H1 (cell line): ENCODE results near the gene CLIC3. TPM values are rescaled to one million over a fixed set of nuclear protein-coding genes. Genes with fewer than 3 reads are reported as not detected.

Experiments
- KDM4A ChIP-seq: IDR thresholded peaks from one replicate; pipeline ENCODE4 v1.7.1; 2012; ENCODE audit warnings: low read depth, mild to moderate bottlenecking, moderate library complexity, low read length, inconsistent platforms; ENCODE audit not compliant: severe bottlenecking
- ZNF274 ChIP-seq: IDR thresholded peaks from 2 replicates; pipeline ENCODE4 v1.7.0; 2012; ENCODE audit warnings: low read length, borderline replicate concordance; ENCODE audit errors: extremely low read depth
- polyA plus RNA-seq, 7 experiments: library from polyadenylated mRNA; depleted of rRNA in 3 of 7; stranded (reverse) in 5 of 7; unstranded in 2 of 7; fragments of >200 nt in 5 of 7; fragments of 200-250 nt in 2 of 7; gene quantifications; 1 replicate in 5 of 7; 2 replicates in 1 of 7; 4 replicates in 1 of 7; pipeline versions ENCODE4 v1.2.1 to v1.2.3, GENCODE V29; 2011 to 2013; ENCODE audit warnings: missing spikeins in 2 of 7, mixed read lengths in 2 of 7
- total RNA-seq: library from RNA; stranded (reverse); fragmentation: NEBNext Ultra II Directional; extraction: Animal tissue kit (Norgen Biotek cat#: 25700); gene quantifications from 2 replicates; pipeline ENCODE4 v1.2.1, GENCODE V29; 2021

Gene CLIC3
- total and polyA plus RNA-seq, 2 of the 8 experiments (the other 6 are each of a cell fraction or from before 2014, with no cell fraction given): 0.12 TPM; not detected in 1

DNA sequence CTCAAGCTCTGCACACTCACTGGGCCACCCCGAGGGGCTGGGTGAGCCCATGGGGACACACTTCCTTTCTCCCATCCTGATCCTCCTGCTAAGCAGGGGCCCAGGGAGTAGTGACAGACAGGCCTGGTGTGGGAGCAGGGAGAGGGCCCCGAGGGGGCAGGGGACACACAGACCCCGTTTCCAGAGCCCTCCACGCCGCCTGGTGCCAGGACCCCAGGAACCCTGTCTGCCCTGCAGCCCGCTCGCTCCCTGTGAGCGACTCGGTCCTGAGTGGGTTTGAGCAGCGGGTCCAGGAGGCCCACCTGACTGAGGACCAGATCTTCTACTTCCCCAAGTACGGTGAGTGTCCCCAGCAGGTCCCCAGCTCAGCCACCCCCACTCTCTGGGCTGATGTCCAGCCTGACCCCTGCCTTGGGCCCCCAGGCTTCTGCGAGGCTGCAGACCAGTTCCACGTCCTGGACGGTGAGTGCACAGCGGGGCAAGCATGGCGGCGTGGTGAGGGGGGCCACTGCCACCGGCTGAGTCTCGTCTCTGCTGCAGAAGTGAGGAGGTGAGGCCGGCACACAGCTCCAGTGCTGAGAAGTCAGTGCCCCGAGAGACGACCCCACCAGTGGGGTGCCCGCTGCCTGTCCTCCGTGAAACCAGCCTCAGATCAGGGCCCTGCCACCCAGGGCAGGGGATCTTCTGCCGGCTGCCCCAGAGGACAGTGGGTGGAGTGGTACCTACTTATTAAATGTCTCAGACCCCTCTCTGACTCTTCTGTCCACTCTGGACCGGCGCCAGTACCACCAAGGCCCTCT, 49.9 kb downstream of the CLIC3 start (continued):
- TF ChIP-seq ZNF274 (no peak), KDM4A (no peak)
